Dermis lymphatic vessel endothelial cell (primary cell): ENCODE measurements around the gene INTS11. TPM values are rescaled to one million over a fixed set of nuclear protein-coding genes. Genes with fewer than 3 reads are reported as not detected.

Experiments used
- total RNA-seq: library from RNA; depleted of rRNA; stranded (reverse); fragments of >200 nt; gene quantifications from 2 replicates; pipeline ENCODE4 v1.2.1, GENCODE V29; 2014

The INTS11 gene
- 51.3 and 52.0 TPM in 2 replicates for total RNA-seq

GRCh38 chr1:1324524-1325287 is at the start of gene INTS11, which contains the start of gene CPTP:
INTS11 (minus strand) TSS chr1:1324660; CDS start chr1:1324608, 52 bp downstream.
CPTP (plus strand) TSS chr1:1324802; CDS start chr1:1326911, 2,109 bp downstream.

DNA sequence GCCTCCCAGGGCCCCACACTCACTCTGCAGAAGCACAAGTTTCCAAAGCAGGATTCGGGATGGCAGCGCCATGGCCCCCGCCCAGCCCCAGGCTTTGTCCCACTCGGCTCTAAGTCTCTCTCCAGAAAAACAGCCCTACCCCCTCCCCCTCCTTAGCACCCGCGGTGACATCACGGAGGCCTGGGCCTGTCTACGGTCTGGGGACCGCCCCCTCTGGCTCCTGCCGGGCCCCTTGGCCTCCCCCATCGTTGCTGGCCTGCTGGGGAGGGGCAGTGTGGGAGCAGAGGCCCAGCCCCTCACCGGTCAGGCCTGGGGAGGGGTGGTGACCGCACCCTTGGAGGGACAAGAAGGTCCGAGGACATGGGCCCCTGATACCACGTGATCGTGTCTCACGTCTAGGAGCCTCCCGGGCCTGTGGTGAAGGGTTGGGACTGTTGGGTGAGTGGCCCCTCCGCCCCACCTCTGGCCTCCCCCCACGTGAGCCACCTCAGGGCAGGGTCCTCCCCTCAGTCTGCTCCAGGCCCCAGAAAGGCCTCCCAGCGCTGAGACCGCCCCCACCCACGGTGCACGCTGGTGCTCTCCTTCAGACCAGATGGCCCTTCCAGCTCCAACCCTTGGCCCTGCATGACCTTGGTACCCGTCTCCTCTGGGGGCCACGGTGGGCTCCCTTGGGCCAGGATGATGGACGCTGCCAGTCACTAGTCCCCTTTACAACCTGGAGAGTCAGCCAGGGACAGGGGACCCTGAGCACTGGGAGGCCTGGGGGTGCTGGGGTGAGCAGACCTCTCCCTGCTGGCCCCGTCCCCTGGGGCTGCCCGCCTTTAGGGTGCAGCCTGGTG is 34.2 kb upstream of the INTS11 start, which contains the start of gene MXRA8:
Gene MXRA8 (minus strand): TSS at position 123 of the 839 bp plus-strand sequence. CDS start 51 bp downstream, at position 72.

DNA sequence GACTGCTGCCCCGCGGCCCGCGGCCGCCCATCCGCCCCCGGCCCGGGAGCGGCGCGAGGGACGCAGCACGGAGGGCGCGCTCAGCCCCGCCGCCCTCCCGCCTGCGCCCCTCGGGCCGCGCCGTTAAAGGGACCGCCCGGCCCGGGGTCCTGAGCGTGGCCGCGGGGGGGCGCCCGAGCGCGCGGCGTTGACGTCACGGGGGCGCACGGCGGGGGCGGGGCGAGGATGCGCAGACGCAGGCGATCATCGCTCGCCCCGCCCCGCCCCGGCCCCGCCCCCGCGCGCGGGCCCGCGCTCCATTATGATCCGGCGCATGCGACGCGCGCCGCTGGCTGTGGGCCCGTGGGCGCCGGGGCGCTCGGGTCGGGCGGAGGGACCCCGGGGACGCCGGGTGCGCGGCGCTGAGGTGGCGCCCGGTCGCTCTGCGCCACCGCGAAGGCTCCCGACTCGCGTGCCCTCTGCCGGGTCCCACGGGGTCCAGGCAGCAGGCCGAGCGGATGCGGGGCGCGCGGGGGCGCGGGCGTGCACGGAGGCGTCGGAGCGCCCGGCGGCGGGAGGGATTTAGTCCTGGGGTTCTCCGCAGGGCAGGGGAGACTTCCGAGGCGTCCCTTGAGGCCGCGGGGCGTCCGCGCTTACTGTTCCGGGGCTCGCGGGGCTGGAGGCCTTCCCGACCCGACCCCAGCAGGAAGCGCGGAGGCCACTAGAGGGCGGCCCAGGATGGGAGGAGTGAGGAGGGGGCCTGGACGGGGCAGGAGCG is 25.0 kb upstream of the INTS11 start, which contains the start of gene DVL1:
Gene DVL1 (minus strand): TSS at position 163 of the 757 bp plus-strand sequence. CDS start 353 bp downstream, outside the sequence.

DNA sequence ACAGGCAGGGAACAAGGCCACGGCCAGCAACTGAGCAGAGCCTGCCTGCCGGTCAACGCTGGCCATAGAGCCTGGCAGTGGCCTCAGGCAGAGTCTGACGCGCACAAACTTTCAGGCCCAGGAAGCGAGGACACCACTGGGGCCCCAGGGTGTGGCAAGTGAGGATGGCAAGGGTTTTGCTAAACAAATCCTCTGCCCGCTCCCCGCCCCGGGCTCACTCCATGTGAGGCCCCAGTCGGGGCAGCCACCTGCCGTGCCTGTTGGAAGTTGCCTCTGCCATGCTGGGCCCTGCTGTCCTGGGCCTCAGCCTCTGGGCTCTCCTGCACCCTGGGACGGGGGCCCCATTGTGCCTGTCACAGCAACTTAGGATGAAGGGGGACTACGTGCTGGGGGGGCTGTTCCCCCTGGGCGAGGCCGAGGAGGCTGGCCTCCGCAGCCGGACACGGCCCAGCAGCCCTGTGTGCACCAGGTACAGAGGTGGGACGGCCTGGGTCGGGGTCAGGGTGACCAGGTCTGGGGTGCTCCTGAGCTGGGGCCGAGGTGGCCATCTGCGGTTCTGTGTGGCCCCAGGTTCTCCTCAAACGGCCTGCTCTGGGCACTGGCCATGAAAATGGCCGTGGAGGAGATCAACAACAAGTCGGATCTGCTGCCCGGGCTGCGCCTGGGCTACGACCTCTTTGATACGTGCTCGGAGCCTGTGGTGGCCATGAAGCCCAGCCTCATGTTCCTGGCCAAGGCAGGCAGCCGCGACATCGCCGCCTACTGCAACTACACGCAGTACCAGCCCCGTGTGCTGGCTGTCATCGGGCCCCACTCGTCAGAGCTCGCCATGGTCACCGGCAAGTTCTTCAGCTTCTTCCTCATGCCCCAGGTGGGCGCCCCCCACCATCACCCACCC is 6.9 kb upstream of the INTS11 start, which contains the start of gene TAS1R3:
Gene TAS1R3 (plus strand): TSS at position 213 of the 898 bp plus-strand sequence. CDS start 66 bp downstream, at position 279.

GRCh38 chr1:1307923-1308755 is 16.3 kb downstream of the INTS11 start, which contains the start of the genes ACAP3 and PUSL1:
ACAP3 (minus strand) TSS chr1:1307930; CDS start chr1:1307815, 115 bp downstream.
PUSL1 (plus strand) TSS chr1:1308597; CDS start chr1:1308644, 47 bp downstream.

DNA sequence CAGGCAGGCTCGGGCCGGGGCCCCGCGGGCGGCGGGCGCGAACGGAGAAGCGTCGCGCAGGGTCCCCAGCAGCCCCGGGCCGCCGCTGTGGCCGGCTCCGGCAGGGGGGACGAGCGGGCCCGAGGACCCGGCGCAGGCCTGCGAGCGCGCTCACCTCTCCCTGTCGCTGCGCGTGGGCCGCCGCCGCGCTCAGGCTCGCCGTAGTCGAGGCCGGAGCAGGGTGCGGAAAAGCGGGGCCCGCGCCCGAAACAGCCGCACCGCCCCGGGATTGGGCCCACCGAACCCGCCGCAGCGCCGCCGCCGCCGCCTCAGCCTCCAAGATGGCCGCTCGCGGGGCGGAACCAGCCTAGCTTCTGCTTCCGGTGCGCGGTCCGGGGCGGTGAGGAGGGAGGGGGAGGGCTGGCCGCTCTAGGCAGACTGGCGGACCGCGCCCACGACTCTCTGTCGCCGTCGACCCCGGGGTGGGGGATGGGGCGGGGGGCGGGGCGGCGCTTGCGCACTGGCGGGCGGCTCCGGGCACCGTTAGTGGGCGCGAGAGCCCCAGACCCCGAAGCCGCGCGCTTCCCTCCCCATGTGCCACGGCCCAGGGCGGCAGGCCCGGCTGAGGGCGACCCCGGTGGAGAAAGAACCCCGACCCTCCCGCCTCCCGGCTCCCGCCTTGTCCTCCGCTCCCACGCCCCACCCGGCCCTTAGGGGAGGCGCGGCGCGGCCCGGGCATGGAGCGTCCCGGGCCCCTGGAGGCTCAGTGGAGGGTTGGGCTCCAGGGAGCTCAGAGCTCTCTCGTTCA is 50.8 kb downstream of the INTS11 start, which contains the start of gene UBE2J2:
Gene UBE2J2 (minus strand): TSS at position 343 of the 787 bp plus-strand sequence. CDS start 5,862 bp downstream, outside the sequence.

Other genes with a start within 250 kb of the INTS11 start
- 4.7 and 6.1 TPM in 2 replicates for gene C1orf159, start 208.6 kb downstream of the INTS11 start, total RNA-seq
- not detected in 2 replicates for gene TTLL10, start 150.8 kb downstream of the INTS11 start, total RNA-seq
- gene TNFRSF18, start 118.1 kb downstream of the INTS11 start, total RNA-seq, result 0.11 TPM in 1 of 2 replicates, not detected in the other
- gene TNFRSF4, start 110.5 kb downstream of the INTS11 start, total RNA-seq, result 1.2 and 1.7 TPM in 2 replicates
- gene SDF4, start 92.7 kb downstream of the INTS11 start, total RNA-seq, result 79.1 and 94.0 TPM in 2 replicates
- 21.3 and 23.4 TPM in 2 replicates for gene B3GALT6, start 92.4 kb downstream of the INTS11 start, total RNA-seq
- 0.09 and 0.22 TPM in 2 replicates for gene C1QTNF12, start 77.9 kb downstream of the INTS11 start, total RNA-seq
- 27.4 and 32.7 TPM in 2 replicates for gene UBE2J2, start 50.8 kb downstream of the INTS11 start, total RNA-seq
- 0.22 and 0.26 TPM in 2 replicates for gene SCNN1D, start 44.2 kb downstream of the INTS11 start, total RNA-seq
- 14.3 and 14.4 TPM in 2 replicates for gene ACAP3, start 16.7 kb downstream of the INTS11 start, total RNA-seq
- 7.3 and 8.6 TPM in 2 replicates for gene PUSL1, start 16.1 kb downstream of the INTS11 start, total RNA-seq
- gene CPTP, start 142 bp upstream of the INTS11 start, total RNA-seq, result 11.7 and 14.0 TPM in 2 replicates
- gene TAS1R3, start 6.6 kb upstream of the INTS11 start, total RNA-seq, result 0.09 and 0.11 TPM in 2 replicates
- gene DVL1, start 24.8 kb upstream of the INTS11 start, total RNA-seq, result 31.0 and 35.3 TPM in 2 replicates
- 0.09 and 0.98 TPM in 2 replicates for gene MXRA8, start 33.9 kb upstream of the INTS11 start, total RNA-seq
- gene AURKAIP1, start 50.5 kb upstream of the INTS11 start, total RNA-seq, result 67.6 and 68.1 TPM in 2 replicates
- 68.4 and 96.8 TPM in 2 replicates for gene CCNL2, start 74.7 kb upstream of the INTS11 start, total RNA-seq
- 86.6 and 91.1 TPM in 2 replicates for gene MRPL20, start 82.6 kb upstream of the INTS11 start, total RNA-seq
- gene ANKRD65, start 96.6 kb upstream of the INTS11 start, total RNA-seq, result 0.11 and 0.34 TPM in 2 replicates
- gene VWA1, start 111.0 kb upstream of the INTS11 start, total RNA-seq, result 4.2 and 13.1 TPM in 2 replicates
- gene ATAD3C, start 125.0 kb upstream of the INTS11 start, total RNA-seq, result 0.11 and 0.52 TPM in 2 replicates
- 12.4 and 20.0 TPM in 2 replicates for gene ATAD3B, start 147.1 kb upstream of the INTS11 start, total RNA-seq
- 13.1 and 19.4 TPM in 2 replicates for gene ATAD3A, start 187.5 kb upstream of the INTS11 start, total RNA-seq
- 1.2 TPM in 2 replicates for gene TMEM240, start 216.0 kb upstream of the INTS11 start, total RNA-seq